ENCODE data around the gene F7. TPM values are rescaled to one million over a fixed set of nuclear protein-coding genes. Genes with fewer than 3 reads are reported as not detected.

The F7 gene
- total RNA-seq, 5 donors from 2014 or later (not counting 1 experiment from before 2014, with no cell fraction given), result 0.13 to 0.23 (median 0.23) TPM; not detected in 2

DNA sequence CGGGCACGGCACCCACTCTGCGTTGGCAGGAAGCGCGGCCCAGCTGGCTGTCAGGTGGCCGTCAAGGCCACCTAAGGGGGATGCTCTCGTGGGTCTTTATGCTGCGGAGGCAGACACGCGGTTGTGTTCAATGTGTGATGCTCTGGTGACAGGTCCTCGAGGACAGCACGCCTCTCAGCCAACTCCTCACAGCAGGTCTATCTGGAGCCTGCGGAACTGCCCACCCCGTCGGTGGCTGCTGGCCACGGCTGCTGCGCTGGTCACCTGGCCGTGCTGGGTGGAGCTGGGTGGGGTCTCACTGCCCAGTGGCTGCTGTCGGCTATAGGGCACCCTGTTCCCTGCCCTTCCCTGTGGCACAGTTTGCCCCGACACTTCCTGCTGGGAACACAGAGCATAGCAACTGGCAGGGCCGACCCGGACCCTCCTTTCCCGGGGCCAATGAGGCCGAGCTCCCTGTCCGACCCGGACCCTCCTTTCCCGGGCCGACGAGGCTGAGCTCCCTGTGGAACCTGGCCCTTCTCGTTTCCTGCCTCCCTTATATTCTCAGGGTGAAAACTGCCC is 14.3 kb upstream of the F7 start:
- ChIA-PET POLR2A (no interaction called here), CTCF (interaction anchor here in 1 of 2 donors (0.7 kb wide), 1 partner anchor 175 kb away, joined by 3 read pairs; no protein-coding TSS in a partner anchor)
- H3K36me3 ChIP-seq (ENCODE audit: control insufficient read depth in 2 of 2, extremely low read depth in 1 of 2, insufficient read depth in 1 of 2, low read length in 1 of 2), result peaks cover 2 to 3% of the 10 kb centered on the region in 2 donors
- H3K27me3 ChIP-seq (replicated peaks in 1 of 2; ENCODE audit: control insufficient read depth in 2 of 2, extremely low read depth in 1 of 2, insufficient read depth in 2 of 2, low read length in 1 of 2), result no peaks in the 10 kb centered on the region
- Mint-ChIP-seq H3K27ac (no peak overlapping the region), H3K4me1 (no peaks in the 10 kb centered on the region), H3K36me3 (peaks cover 6% of the 10 kb centered on the region), H3K9me3 (no peaks in the 10 kb centered on the region), H3K4me3 (no peak overlapping the region), H3K27me3 (no peaks in the 10 kb centered on the region)
- no peak overlapping the region for H3K4me3 ChIP-seq (ENCODE audit: control insufficient read depth in 1 of 2, extremely low read depth in 1 of 2, low read length in 1 of 2)
- 92% methylated on average over 28 of the region's 30 CpGs for WGBS (ENCODE audit: insufficient coverage)
- no peak for DNase-seq
- H3K4me1 ChIP-seq (ENCODE audit: control insufficient read depth in 1 of 2, extremely low read depth in 1 of 2, insufficient read depth in 2 of 2, low read length in 2 of 2), result no peaks in the 10 kb centered on the region
- H3K9me3 ChIP-seq, result no peaks in the 10 kb centered on the region
- no peak overlapping the region for H3K27ac ChIP-seq (ENCODE audit: low read length)
- ATAC-seq (replicated peaks in 1 of 4), result no peak

- Histone ChIP-seq H3K4me1 (ENCODE audit: control insufficient read depth in 1 of 2, extremely low read depth in 1 of 2, insufficient read depth in 2 of 2, low read length in 2 of 2) (no peaks in the 10 kb centered on the region), H3K27ac (ENCODE audit: low read length) (no peak overlapping the region), H3K4me3 (ENCODE audit: control insufficient read depth in 1 of 2, extremely low read depth in 1 of 2, low read length in 1 of 2) (no peak overlapping the region), H3K27me3 (replicated peaks in 1 of 2; ENCODE audit: control insufficient read depth in 2 of 2, extremely low read depth in 1 of 2, insufficient read depth in 2 of 2, low read length in 1 of 2) (no peaks in the 10 kb centered on the region), H3K9me3 (no peaks in the 10 kb centered on the region), H3K36me3 (ENCODE audit: control insufficient read depth in 2 of 2, extremely low read depth in 1 of 2, insufficient read depth in 1 of 2, low read length in 1 of 2) (peaks cover 2 to 3% of the 10 kb centered on the region in 2 donors)
- ATAC-seq (replicated peaks in 1 of 4) (no peak), DNase-seq (no peak)
- ChIA-PET CTCF (no interaction called here), POLR2A (no interaction called here)
- 87% methylated on average over 26 of the region's 33 CpGs for WGBS (ENCODE audit: insufficient coverage)
- H3K9me3 Mint-ChIP-seq, result no peaks in the 10 kb centered on the region
- no peaks in the 10 kb centered on the region for H3K27me3 Mint-ChIP-seq
- H3K27ac Mint-ChIP-seq, result no peak overlapping the region
- peaks cover 4% of the 10 kb centered on the region for H3K36me3 Mint-ChIP-seq
- H3K4me1 Mint-ChIP-seq, result no peaks in the 10 kb centered on the region
- no peak overlapping the region for H3K4me3 Mint-ChIP-seq
Observed at GRCh38 chr13:113091891-113092775, 13.5 kb upstream of the F7 start.

GRCh38 chr13:113092776-113093579 is 12.6 kb upstream of the F7 start:
- Histone ChIP-seq H3K9me3 (no peaks in the 10 kb centered on the region), H3K4me1 (ENCODE audit: control insufficient read depth in 1 of 2, extremely low read depth in 1 of 2, insufficient read depth in 2 of 2, low read length in 2 of 2) (no peaks in the 10 kb centered on the region), H3K4me3 (ENCODE audit: control insufficient read depth in 1 of 2, extremely low read depth in 1 of 2, low read length in 1 of 2) (no peak overlapping the region), H3K27me3 (replicated peaks in 1 of 2; ENCODE audit: control insufficient read depth in 2 of 2, extremely low read depth in 1 of 2, insufficient read depth in 2 of 2, low read length in 1 of 2) (no peaks in the 10 kb centered on the region), H3K36me3 (ENCODE audit: control insufficient read depth in 2 of 2, extremely low read depth in 1 of 2, insufficient read depth in 1 of 2, low read length in 1 of 2) (peaks cover under 1 to 2% of the 10 kb centered on the region in 2 donors), H3K27ac (ENCODE audit: low read length) (no peak overlapping the region)
- 92% methylated on average over 25 of the region's 25 CpGs for WGBS (ENCODE audit: insufficient coverage)
- DNase-seq, result no peak
- no peak for ATAC-seq (replicated peaks in 1 of 4)
- Mint-ChIP-seq H3K9me3 (no peaks in the 10 kb centered on the region), H3K27ac (no peak overlapping the region), H3K36me3 (peaks cover 3% of the 10 kb centered on the region), H3K27me3 (no peaks in the 10 kb centered on the region), H3K4me1 (no peaks in the 10 kb centered on the region), H3K4me3 (no peak overlapping the region)
- POLR2A ChIA-PET, result no interaction called here
- CTCF ChIA-PET, result no interaction called here

GRCh38 chr13:113093580-113094409 is 11.8 kb upstream of the F7 start:
- H3K36me3 ChIP-seq (ENCODE audit: control insufficient read depth in 2 of 2, extremely low read depth in 1 of 2, insufficient read depth in 1 of 2, low read length in 1 of 2), result no peaks in the 10 kb centered on the region
- WGBS (ENCODE audit: insufficient coverage), result 81% methylated on average over 23 of the region's 29 CpGs
- Mint-ChIP-seq H3K9me3 (no peaks in the 10 kb centered on the region), H3K27ac (no peak overlapping the region), H3K4me3 (no peak overlapping the region), H3K27me3 (no peaks in the 10 kb centered on the region), H3K36me3 (peaks cover 3% of the 10 kb centered on the region), H3K4me1 (no peaks in the 10 kb centered on the region)
- no peak overlapping the region for H3K4me3 ChIP-seq (ENCODE audit: control insufficient read depth in 1 of 2, extremely low read depth in 1 of 2, low read length in 1 of 2)
- no peaks in the 10 kb centered on the region for H3K27me3 ChIP-seq (replicated peaks in 1 of 2; ENCODE audit: control insufficient read depth in 2 of 2, extremely low read depth in 1 of 2, insufficient read depth in 2 of 2, low read length in 1 of 2)
- ATAC-seq (replicated peaks in 1 of 4) (no peak), DNase-seq (no peak)
- ChIA-PET CTCF (no interaction called here), POLR2A (no interaction called here)
- H3K9me3 ChIP-seq, result no peaks in the 10 kb centered on the region
- no peak overlapping the region for H3K27ac ChIP-seq (ENCODE audit: low read length)
- H3K4me1 ChIP-seq (ENCODE audit: control insufficient read depth in 1 of 2, extremely low read depth in 1 of 2, insufficient read depth in 2 of 2, low read length in 2 of 2), result no peaks in the 10 kb centered on the region

DNA sequence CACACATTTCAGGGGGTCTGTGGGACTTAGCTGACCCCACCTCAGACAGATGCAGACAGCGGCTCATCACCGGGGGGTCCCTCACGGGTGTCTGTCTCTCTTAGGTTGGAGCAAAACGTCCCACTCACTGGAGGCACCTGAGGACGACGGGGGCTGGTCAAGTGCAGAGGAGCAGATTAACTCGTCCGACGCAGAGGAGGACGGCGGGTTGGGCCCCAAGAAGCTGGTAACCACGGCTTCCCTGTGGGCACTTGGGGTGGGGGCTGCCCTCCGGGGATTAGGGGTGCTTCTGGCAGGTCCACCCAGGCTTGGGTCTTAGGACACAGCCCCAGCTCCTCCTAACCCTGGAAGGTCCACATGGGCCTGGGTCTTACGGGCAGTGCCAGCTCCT is 11.2 kb upstream of the F7 start:
- ChIA-PET POLR2A (no interaction called here), CTCF (no interaction called here)

More for the DNA sequence above, 11.2 kb upstream of the F7 start:
- H3K27ac ChIP-seq (ENCODE audit: low read length), result no peak overlapping the region
- H3K27me3 Mint-ChIP-seq, result no peaks in the 10 kb centered on the region
- H3K36me3 ChIP-seq (ENCODE audit: control insufficient read depth in 2 of 2, extremely low read depth in 1 of 2, insufficient read depth in 1 of 2, low read length in 1 of 2), result no peaks in the 10 kb centered on the region
- H3K27me3 ChIP-seq (replicated peaks in 1 of 2; ENCODE audit: control insufficient read depth in 2 of 2, extremely low read depth in 1 of 2, insufficient read depth in 2 of 2, low read length in 1 of 2), result no peaks in the 10 kb centered on the region
- H3K4me3 ChIP-seq (ENCODE audit: control insufficient read depth in 1 of 2, extremely low read depth in 1 of 2, low read length in 1 of 2), result no peak overlapping the region
- no peaks in the 10 kb centered on the region for H3K4me1 ChIP-seq (ENCODE audit: control insufficient read depth in 1 of 2, extremely low read depth in 1 of 2, insufficient read depth in 2 of 2, low read length in 2 of 2)
- H3K4me3 Mint-ChIP-seq, result no peak overlapping the region
- H3K36me3 Mint-ChIP-seq, result peaks cover 3% of the 10 kb centered on the region
- no peak for DNase-seq
- no peaks in the 10 kb centered on the region for H3K4me1 Mint-ChIP-seq
- no peaks in the 10 kb centered on the region for H3K9me3 ChIP-seq
- no peaks in the 10 kb centered on the region for H3K9me3 Mint-ChIP-seq
- WGBS (ENCODE audit: insufficient coverage), result 82% methylated on average over 13 of the region's 14 CpGs
- no peak for ATAC-seq (replicated peaks in 1 of 4)
- H3K27ac Mint-ChIP-seq, result no peak overlapping the region

Measured in T-cell (primary cell).